Mucosa of gallbladder (tissue), 1 donor: Measurements from ENCODE around the gene NPFFR1. TPM values are rescaled to one million over a fixed set of nuclear protein-coding genes. Genes with fewer than 3 reads are reported as not detected.

Experiments
- DNase-seq: peaks from one replicate; pipeline ENCODE4 v3.0.0-alpha.2; 2020; ENCODE audit warnings: low spot score
- total RNA-seq: library from RNA; stranded (reverse); gene quantifications from one replicate; pipeline ENCODE4 v1.2.1, GENCODE V29; 2021
- donor health status: DM: no; HTN: no; CAD: no.

The NPFFR1 gene
- total RNA-seq, 1 donor from 2014 or later = 0.03 TPM

- no peak for DNase-seq
These were observed 32.0 kb upstream of the NPFFR1 start for GRCh38 chr10:70315815-70316214.

GRCh38 chr10:70315276-70315675 is 31.5 kb upstream of the NPFFR1 start:
- DNase-seq = no peak

GRCh38 chr10:70312972-70313371 is 29.2 kb upstream of the NPFFR1 start:
- DNase-seq = no peak

GRCh38 chr10:70312249-70312648 is 28.4 kb upstream of the NPFFR1 start:
- no peak for DNase-seq

GRCh38 chr10:70311698-70312097 is 27.9 kb upstream of the NPFFR1 start:
- DNase-seq = no peak

GRCh38 chr10:70309661-70310060 is 25.9 kb upstream of the NPFFR1 start:
- no peak for DNase-seq

- DNase-seq = no peak
These were observed 24.6 kb upstream of the NPFFR1 start for GRCh38 chr10:70308121-70309060.

- no peak for DNase-seq
These were observed 23.2 kb upstream of the NPFFR1 start for GRCh38 chr10:70306886-70307520.

GRCh38 chr10:70306181-70306705 is 22.4 kb upstream of the NPFFR1 start:
- DNase-seq = no peak

GRCh38 chr10:70303730-70304129 is 19.9 kb upstream of the NPFFR1 start:
- no peak for DNase-seq

- peak; percentile 35 for DNase-seq
These were observed 18.5 kb upstream of the NPFFR1 start for GRCh38 chr10:70302292-70302691.

- no peak for DNase-seq
These were observed 17.2 kb upstream of the NPFFR1 start for GRCh38 chr10:70300908-70301597.

GRCh38 chr10:70300461-70300860 is 16.7 kb upstream of the NPFFR1 start:
- DNase-seq = no peak

GRCh38 chr10:70299876-70300275 is 16.1 kb upstream of the NPFFR1 start:
- DNase-seq = no peak

- no peak for DNase-seq
These were observed 14.6 kb upstream of the NPFFR1 start for GRCh38 chr10:70298393-70298792.

- DNase-seq = no peak
These were observed 13.4 kb upstream of the NPFFR1 start for GRCh38 chr10:70297224-70297623.

- peak; percentile 44 for DNase-seq
These were observed 12.6 kb upstream of the NPFFR1 start for GRCh38 chr10:70296406-70296899.

- DNase-seq = no peak
These were observed 12.1 kb upstream of the NPFFR1 start for GRCh38 chr10:70295926-70296325.

- no peak for DNase-seq
These were observed 11.5 kb upstream of the NPFFR1 start for GRCh38 chr10:70295321-70295720.

GRCh38 chr10:70293169-70293843 is 9.5 kb upstream of the NPFFR1 start:
- DNase-seq = no peak

- no peak for DNase-seq
These were observed 8.2 kb upstream of the NPFFR1 start for GRCh38 chr10:70292004-70292403.
